CMK (cell line): ENCODE data around the gene SPEF2.

Source experiments
- DNase-seq: peaks from one replicate; pipeline ENCODE4 v3.0.0-alpha.2; 2010; ENCODE audit warnings: low read depth

The SPEF2 gene

DNA sequence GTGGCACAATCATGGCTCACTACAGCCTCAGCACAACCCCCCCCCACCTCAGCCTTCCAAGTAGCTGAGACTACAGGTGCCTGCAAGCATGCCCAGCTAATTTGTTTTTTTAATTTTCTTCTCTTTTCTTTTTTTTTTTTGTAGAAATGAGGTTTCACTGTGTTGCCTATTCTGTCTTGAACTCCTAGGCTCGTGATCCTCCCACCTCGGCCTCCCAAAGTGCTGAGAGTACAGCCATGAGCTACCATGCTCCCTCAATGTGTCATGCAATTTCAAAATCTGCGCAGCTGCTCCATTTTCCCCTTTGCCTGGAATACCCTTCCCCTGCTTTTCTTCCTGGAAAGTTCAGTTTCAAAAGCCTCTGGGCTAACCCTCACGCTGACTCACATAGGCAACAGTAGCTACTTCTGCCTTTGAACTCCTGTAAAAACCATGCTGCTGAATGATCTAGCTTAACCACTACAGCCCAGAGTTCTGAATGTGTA lies 168.0 kb downstream of the SPEF2 start:
- no peak for DNase-seq

DNA sequence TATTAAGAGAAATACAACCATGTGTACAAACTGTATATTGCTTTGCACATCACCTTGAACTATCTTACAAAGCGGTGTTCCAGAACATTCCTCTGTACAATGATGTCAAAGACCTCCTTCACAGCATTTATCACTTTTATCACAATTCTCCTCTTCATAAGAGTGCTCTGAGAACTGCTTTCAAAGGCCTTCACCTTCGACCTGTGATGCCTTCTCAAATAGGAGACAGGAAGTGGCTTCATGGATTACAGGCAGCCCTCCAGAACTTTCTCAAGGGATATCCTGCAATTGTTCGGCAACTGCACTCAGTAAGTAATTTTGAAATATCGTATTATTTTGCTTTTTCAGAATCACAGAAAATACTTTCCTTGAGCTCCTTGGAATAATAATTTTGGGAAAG lies 171.1 kb downstream of the SPEF2 start:
- no peak for DNase-seq

DNA sequence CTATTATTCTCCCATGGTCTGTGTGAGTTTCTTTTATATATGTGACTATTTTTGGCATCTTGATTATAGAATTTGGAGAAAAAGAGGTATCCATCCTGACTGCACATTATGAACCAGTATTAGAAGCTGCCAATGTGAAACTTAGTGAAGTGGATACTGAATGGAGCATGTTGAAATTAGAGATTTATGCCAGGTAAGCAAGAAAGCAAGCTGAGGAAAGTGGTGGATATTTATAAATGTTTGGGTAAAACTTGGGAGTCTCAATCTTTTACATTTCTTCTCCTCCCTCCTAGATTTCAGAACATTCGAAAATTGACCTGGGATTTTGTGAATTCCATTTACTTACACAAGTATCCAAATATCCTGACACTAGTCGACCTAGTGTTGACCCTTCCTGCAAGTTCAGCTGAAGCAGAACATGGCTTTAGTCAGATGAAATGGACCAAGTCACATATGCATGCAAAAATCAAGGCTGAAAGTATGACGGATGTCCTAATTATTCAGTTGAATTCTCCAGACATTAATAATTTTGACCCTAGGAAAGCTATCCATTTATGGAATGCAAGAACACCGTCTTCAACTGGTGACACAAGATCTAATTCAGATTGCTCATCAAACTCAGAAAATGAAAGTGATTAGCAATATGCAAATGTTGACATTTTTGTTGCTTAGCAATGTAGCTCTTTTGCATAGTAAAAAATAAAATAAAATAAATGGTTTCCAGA lies 172.2 kb downstream of the SPEF2 start:
- no peak for DNase-seq

DNA sequence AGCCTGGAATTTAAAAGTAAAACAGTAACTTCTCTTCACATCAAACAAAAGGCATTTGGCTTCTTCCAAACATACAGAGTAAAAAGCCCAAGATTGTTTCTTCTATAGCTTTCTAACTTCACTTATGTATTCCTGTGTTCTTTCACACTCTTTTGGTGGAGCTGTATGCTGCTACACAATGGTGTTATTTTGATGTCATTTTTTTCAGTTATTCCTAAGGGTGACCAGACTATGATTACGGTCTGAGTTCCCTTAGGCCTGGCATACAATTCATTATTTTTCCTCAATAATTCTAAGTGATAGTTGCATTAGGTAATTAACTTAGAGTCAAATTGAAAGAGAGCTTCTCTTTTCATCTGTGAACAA lies 172.8 kb downstream of the SPEF2 start:
- no peak for DNase-seq

DNA sequence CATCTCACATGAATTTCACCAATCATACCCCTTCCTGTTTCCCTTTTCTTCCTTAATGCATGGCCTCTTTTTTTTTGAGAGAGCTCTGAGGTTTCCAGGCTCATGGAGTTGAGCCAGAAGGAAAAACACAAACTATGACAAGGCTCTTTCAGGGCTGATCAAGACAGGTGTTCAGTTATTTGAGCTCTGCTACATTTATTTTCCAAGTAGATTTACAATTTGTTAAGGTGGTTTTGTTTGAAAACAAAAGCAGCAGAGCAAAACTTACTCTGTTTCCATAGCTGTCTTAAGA lies 176.6 kb downstream of the SPEF2 start:
- no peak for DNase-seq

DNA sequence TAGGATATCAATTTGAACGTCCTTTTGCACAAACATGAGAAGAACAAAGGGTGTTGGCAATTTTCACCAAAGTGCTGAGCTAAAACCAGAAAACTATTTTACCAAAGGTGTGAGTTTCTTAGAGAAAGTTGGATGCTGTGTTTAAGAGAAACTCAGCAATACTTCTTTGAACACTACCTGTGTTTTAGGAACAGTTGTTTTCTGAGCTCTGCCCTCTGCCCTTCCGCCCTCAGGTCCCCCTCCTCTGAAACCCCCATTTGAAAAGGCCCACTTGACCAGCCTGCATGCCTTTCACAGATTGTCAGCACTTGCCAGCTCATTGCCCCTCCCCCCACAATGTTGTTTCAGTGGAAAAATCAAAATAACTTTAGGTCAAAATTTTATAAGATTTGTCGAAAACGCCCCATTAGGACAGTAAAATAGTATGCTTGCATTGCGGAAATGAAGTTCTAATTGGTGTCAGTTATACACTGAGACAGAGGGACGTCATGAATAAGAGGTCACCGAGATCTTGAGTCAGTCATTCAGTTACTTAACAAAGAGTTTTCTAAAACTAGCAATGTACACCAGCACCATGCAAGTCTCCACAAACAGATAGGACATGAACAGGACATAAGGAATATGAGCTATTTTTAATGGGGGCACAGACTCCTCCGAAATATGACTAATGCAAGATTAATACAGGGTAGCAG lies 177.2 kb downstream of the SPEF2 start:
- no peak for DNase-seq

DNA sequence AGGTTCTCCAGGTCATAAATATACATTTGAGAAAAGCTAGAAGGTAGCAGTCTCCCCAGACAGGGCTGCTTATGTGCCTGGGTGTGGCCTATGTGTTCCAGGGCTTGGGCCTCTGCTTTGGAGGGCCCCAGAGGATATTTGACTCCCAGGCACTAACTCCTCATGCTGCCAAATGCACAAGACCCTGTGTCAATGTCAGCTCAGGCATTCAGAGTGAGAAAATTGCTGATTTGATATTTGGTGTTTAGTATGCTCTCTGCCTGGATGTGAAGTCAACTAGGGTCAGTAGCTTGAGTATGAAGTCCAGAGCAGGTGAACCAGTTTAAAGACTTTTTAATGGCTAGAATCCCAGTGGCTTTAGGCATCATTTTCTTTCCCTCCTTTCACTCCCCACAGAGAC lies 181.5 kb downstream of the SPEF2 start:
- DNase-seq = no peak

DNA sequence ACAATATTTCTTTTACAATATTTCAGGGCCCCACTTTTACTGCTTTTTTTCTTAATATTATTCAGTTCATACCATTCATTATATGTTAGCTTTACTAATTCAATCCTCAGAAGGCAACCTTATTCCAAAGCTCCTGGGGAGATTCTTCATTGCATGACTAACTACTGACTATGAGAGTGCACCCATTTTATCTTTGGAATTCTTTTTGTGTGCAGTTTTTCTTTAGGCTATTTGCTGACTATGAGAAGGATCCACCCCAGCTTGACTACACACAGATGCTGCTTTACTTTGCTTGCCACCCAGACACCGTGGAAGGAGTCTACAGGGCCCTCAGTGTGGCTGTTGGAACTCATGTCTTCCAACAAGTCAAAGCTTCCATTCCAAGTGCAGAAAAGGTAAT lies 182.1 kb downstream of the SPEF2 start:
- DNase-seq = no peak

DNA sequence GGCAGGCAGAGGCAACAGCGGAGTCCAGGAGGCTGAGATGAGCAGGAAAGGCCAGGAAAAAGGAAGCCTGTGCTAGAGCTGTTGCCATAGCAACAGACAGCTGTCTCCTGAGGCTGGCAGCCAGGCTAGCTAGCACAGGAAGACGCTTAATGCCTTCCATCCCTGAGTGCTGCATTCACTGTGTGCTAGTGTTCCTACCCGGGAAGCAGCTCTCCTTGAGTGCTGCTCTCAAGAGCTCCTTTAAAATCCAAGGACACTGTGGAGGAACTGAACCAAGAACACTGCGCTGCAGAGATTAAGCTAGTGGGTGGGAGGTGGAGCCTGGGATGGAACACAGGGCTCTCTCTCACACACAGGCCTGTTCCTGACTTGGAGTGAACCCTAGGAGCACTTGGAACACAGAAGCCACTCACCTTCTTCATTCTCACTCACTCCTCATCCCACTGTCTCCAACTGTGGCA lies 185.6 kb downstream of the SPEF2 start:
- no peak for DNase-seq

DNA sequence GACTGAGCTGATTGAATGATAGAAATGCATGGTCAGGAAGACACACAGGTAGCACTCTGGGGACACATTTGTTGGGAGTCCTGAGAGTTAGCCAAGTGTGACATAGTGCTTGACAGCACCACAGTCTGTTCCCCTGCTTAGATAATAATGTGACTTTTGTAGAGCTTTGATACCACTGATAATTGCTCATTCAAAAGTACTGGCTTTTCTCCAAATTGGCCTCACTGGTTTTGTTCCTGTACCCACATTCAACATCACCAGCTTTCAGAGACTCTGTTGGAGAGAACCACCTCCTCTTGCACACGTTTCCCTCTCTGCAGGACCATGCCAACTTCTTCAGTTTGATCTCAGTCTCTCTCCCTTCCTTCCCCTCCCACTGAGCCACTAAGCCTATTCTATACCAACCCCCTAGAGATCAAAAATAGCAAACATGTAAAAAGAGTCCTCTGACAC lies 186.6 kb downstream of the SPEF2 start:
- DNase-seq = no peak

DNA sequence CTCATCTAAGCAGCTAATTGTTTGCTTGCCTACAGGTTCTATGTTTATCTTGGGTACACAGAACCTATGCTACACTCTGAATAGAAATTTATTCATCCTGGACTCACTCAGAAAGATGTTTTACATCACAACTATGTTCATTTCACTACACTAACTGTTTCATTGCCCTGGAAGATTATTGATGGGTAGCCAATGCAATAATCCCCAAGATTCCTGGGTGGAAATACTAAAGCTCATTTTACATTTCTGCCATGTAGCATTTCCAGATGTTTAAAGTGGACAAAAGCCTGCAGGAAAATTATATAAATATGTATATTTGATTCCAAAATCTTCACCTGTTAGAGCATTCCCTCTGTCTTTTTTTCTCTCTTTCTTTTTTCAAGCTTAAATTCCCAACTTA lies 187.2 kb downstream of the SPEF2 start:
- no peak for DNase-seq

DNA sequence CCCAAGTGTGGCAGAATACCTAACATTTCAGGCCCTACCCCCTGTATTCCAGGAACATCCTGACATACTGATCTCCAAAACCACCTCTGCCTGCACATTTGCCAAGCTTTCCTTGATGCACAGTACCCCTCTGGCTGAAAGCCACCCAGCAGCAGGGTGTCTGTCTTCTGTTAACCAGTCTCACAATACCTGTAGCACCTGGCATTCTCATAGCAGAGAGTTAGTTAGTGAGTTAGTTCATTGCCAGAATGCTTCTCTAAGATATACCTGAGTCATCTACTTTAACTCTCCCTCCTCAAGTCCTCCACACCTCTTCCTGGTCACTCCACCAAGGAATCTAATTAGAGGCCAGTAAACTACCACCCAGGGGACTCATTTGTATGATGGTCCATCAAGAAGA lies 192.9 kb downstream of the SPEF2 start:
- no peak for DNase-seq

DNA sequence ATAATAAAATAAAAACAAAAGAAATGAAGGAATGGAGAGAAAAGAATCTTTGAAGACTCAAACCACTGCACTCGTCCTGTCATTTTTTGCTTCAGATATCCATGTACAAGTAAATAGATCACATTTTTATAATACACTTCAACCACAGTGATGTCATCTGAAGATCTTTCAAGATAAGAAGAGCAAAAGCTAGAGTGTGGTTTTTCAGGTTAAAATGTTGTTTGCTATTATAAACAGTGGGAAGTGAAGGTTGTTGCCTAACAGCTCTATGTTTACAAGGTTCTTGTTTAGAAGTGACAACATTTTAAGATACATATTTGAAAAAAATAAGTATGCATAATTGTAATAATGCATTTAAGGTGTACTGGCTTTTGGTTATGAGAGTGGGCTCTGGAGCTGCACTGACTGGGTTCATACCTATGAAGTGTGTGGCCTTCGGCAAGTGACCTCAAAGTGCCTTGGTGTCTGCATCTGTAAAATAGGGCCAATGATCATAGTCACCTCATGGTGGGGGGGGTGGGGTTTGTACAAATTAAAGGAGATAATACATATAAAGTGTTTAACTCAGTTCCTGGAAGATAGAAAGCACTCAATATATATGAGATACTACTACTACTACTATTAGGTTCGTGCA lies 193.6 kb downstream of the SPEF2 start:
- DNase-seq = no peak

DNA sequence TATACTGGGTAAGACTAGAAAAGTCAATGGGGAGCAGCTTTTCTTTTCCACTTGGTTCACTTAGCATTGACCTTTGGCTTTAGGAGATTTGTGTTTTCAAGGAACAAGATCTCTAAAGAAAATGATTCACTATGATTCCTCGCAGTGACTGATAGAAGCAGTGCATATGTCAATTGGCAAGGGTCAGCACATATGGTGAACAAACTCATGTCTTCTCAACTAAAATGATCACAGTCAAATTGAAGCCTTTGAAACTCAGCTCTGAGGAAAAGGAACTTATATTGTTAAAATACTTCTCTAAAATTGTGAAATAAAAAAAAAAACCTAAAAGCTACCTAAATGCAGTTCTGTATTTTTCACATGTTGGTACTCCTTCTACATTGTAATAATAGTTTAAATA lies 195.9 kb downstream of the SPEF2 start:
- no peak for DNase-seq

DNA sequence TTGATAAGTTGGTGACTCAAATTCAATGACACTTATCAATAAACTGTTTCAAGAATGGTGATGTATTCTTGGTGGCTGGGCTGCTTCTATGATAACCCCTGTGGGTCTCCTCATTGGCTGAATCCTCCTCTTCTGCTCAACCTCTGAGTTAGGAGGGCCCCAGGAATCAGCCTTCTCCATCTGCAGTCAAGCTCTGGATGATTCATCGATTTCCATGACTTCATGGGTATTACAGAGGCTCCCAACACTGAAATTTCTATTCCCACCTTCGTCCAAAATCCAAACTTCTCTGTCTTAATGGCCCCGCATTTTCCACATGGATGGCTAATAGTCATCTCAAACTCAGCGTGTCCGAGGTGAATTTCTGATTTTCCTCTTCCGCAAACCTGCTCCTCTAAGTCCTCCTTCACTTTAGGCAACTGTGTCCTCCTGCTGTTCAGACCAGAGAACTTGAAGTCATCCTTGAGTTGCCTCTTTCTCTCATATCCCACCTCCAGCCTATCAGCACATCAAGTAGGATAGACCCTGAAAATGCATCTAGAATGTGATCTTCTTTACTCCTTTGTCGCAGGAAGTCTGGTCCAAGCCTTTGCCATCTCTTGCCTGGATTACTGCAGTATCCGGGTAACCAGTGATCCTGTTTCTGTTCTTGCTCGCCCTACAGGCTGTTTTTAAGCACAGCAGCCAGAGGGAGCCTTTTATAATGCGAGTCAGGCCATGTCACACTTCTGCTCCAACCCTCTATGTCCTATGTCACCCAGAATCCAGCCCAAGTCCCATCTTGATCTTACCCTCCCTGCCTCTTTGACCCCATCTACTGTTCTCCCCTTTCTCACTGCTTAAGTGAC lies 197.7 kb downstream of the SPEF2 start:
- DNase-seq = no peak

DNA sequence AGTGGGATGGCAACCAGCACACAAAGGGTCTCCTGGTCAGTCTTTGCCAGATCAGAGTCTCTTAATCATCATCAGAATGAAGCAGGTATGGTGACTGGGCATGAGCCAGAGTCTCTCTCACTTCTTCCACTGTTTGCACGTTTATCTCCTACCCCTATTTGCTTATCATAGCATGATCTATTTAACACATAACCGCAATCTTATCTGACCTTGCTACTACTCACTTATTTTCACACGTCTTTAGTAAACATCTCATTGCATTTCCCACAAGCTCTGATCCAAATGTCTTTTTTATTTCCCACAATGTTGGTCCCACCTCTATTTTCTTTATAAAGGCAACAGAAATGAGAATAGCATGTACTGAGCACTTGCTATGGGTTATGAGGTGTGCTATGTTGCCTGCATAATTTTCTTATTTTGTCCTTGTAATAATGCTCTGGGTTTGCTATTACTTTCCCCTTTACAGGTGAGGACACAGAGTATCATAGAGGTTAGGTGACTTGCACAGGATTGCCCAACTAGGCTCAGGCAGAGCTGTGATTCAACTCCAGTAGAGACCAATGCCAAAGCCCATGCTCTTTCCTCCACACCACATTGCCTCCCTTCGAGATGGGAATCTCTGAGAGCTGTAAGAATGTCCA lies 199.3 kb downstream of the SPEF2 start:
- no peak for DNase-seq

DNA sequence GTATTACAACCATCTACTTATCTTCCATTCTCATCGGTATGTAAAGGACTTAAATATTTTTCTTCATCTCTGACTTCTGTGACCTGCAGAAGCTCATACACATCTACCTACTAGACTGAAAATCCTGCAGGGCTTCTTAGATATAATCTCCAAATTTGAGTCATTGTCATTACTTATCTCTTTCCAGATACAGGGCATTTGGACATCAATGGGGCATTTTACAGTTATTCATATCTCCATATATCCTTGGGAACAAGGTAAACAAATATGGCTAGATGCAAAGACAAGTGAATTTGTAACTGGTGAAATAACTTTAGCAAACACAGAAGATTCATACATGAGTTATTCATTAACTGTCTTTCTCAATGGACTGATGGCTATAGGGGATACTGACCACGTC lies 201.4 kb downstream of the SPEF2 start:
- DNase-seq = no peak

DNA sequence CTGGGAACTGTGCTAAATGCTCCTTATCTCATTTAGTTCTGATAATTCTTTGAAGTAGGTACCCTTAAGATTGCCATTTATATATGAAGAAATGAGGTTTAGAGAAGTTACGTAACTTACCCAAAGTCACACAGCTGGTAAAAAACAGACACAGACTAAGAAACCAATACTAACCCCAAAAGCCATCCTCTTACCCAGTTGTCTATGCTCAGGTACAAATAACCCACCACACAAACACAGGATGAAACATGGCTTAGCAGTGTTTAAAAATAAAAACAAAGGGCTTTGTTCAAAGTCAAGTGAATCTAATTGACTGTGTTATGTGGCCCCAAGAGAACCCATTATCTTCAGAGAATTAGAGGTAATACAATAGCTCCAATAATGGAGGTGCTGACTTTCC lies 202.0 kb downstream of the SPEF2 start:
- DNase-seq = no peak

DNA sequence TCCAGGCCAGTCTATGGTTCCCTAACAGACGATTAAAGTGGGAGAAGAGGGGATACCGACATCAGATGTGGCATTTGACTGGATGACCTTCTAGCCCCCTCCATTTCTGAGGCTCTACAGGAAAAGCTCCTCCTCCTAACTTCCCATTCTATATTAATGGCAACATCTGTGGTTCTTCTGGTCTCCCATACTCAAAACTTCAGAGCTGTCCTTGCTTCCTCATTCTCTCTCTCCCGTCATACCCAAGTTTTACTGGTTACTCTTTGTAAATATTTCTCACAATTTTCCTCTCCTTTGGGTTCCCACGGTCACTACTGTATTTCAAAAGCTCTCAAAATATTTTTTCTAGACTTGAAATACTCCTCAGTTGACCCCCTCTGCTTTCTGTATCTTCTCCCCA lies 203.1 kb downstream of the SPEF2 start:
- no peak for DNase-seq

DNA sequence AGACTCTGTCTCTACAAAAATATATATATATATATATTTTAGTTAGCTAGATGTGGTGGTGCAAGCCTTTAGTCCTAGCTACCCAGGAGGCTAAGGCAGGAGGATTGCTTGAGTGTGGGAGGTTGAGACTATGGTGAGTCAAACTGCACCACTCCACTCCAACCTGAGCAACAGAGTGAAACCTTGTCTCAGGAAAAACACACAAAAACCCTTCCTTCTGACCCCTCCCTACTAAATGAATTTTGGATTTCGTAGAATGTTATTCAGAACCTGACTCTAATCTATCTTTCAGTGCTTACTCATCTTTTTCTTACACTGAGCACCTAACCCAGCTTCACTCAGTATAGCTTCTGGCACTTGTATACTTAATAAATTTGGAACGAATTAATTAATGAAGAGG lies 203.8 kb downstream of the SPEF2 start:
- no peak for DNase-seq

DNA sequence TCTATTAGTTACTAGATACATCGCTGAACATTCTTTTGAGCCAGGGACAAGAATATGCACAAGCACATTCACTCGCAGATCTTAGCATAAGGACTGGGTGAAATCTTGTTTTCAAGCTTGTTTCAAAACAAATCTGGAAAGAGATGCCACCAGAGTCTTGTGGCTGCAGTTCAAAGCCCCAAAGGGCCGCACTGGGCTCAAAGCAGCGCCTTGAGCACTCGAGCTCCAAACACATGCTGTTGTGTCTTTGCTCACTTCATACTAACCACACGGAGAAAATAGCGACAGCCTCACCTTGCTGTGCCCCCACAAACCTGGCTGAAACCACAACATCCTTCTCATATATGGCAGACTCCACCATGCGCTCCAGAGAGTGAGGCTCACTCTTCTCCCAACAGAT lies 204.8 kb downstream of the SPEF2 start:
- DNase-seq = no peak
